T-helper 1 cell treated with Interleukin-12 subunit alpha and Interleukin-12 subunit beta and Interleukin-4 antibody, amounts not matched to agents 30 ng/mL and 1 ng/mL, for 36 hours (primary cell): Measurements from ENCODE around the gene ATP13A5. TPM values are rescaled to one million over a fixed set of nuclear protein-coding genes. Genes with fewer than 3 reads are reported as not detected.

ENCODE experiments used
- total RNA-seq: library from RNA; stranded (reverse); gene quantifications from 2 replicates; pipeline ENCODE4 v1.2.3, GENCODE V29; 2022

ATP13A5 gene
- total RNA-seq, 1 donor from 2014 or later, result not detected

Other genes starting within 250 kb of the ATP13A5 start
- gene PLAAT1, start 137.5 kb downstream of the ATP13A5 start, total RNA-seq, result not detected in 2 replicates
- 1.0 and 1.4 TPM in 2 replicates for gene ATP13A4, start 176.1 kb upstream of the ATP13A5 start, total RNA-seq
- gene OPA1, start 214.5 kb upstream of the ATP13A5 start, total RNA-seq, result 59.9 and 64.7 TPM in 2 replicates